HepG2 (cell line): ENCODE results near the gene RPL3. TPM values are rescaled to one million over a fixed set of nuclear protein-coding genes. Genes with fewer than 3 reads are reported as not detected.

ENCODE experiments used
- E2F1 ChIP-seq: sonication (generic); formaldehyde crosslinking; IDR thresholded peaks from 2 replicates; pipeline ENCODE4 v1.5.0; 2020; ENCODE audit warnings: missing genetic modification reagents
- E2F2 ChIP-seq: sonication (generic); formaldehyde crosslinking; IDR thresholded peaks from 2 replicates; pipeline ENCODE4 v1.4.0; 2020; ENCODE audit warnings: missing genetic modification reagents, borderline replicate concordance
- ETV6 ChIP-seq: sonication (generic); formaldehyde crosslinking; conservative IDR thresholded peaks from 2 replicates; pipeline ENCODE4 v1.4.0; 2020; ENCODE audit warnings: missing genetic modification reagents
- HMGA1 ChIP-seq: sonication (generic); formaldehyde crosslinking; conservative IDR thresholded peaks from 2 replicates; pipeline ENCODE4 v1.4.0; 2020; ENCODE audit warnings: missing genetic modification reagents
- KDM4B ChIP-seq: sonication (generic); formaldehyde crosslinking; IDR thresholded peaks from 2 replicates; pipeline ENCODE4 v1.4.0; 2020; ENCODE audit warnings: missing genetic modification reagents
- PATZ1 ChIP-seq: sonication (generic); formaldehyde crosslinking; IDR thresholded peaks from 2 replicates; pipeline ENCODE4 v1.4.0; 2020; ENCODE audit warnings: missing genetic modification reagents
- RBAK ChIP-seq: sonication (generic); formaldehyde crosslinking; IDR thresholded peaks from 2 replicates; pipeline ENCODE4 v1.5.1; 2020; ENCODE audit warnings: mild to moderate bottlenecking, missing genetic modification reagents
- SIX1 ChIP-seq: sonication (generic); formaldehyde crosslinking; IDR thresholded peaks from 2 replicates; pipeline ENCODE4 v1.4.0; 2020; ENCODE audit warnings: missing genetic modification reagents, borderline replicate concordance
- TP53 ChIP-seq: sonication (generic); formaldehyde crosslinking; conservative IDR thresholded peaks from 2 replicates; pipeline ENCODE4 v1.4.0; 2020; ENCODE audit warnings: missing genetic modification reagents
- ZEB1 ChIP-seq: IDR thresholded peaks from 2 replicates; pipeline ENCODE4 v1.6.1; 2012; ENCODE audit warnings: mild to moderate bottlenecking, low read depth, inconsistent platforms; ENCODE audit not compliant: insufficient replicate concordance
- ZKSCAN8 ChIP-seq: IDR thresholded peaks from 2 replicates; pipeline ENCODE4 v1.6.1; 2016; ENCODE audit warnings: borderline replicate concordance, missing genetic modification reagents, missing compliant biosample characterization
- ZMYM3 ChIP-seq: sonication (generic); formaldehyde crosslinking; IDR thresholded peaks from 2 replicates; pipeline ENCODE4 v1.5.1; 2020; ENCODE audit warnings: mild to moderate bottlenecking, missing genetic modification reagents
- ZNF274 ChIP-seq: sonication (generic); formaldehyde crosslinking; IDR thresholded peaks from 2 replicates; pipeline ENCODE4 v1.5.1; 2020; ENCODE audit warnings: mild to moderate bottlenecking, missing genetic modification reagents
- ZNF275 ChIP-seq: sonication (generic); formaldehyde crosslinking; IDR thresholded peaks from 2 replicates; pipeline ENCODE4 v1.8.0; 2022; ENCODE audit warnings: missing genetic modification reagents, mild to moderate bottlenecking, inconsistent platforms, borderline replicate concordance
- ZNF432 ChIP-seq: sonication (generic); formaldehyde crosslinking; IDR thresholded peaks from 2 replicates; pipeline ENCODE4 v1.5.0; 2020; ENCODE audit warnings: missing genetic modification reagents, mild to moderate bottlenecking, borderline replicate concordance
- ZNF460 ChIP-seq: sonication (generic); formaldehyde crosslinking; IDR thresholded peaks from 2 replicates; pipeline ENCODE4 v1.5.1; 2020; ENCODE audit warnings: missing genetic modification reagents, mild to moderate bottlenecking, borderline replicate concordance
- ZNF589 ChIP-seq: sonication (generic); formaldehyde crosslinking; conservative IDR thresholded peaks from 2 replicates; pipeline ENCODE4 v1.8.0; 2022; ENCODE audit warnings: mild to moderate bottlenecking, moderate library complexity, missing genetic modification reagents
- polyA plus RNA-seq, 8 experiments: library from polyadenylated mRNA; depleted of rRNA in 3 of 8; stranded (reverse) in 7 of 8; unstranded in 1 of 8; fragments of >200 nt; fragmentation: Illumina TruSeq in 4 of 8; extraction: Trizol in 4 of 8; gene quantifications; 2 replicates each; pipeline versions ENCODE4 v1.2.1 to v1.2.3, GENCODE V29; 2011 to 2016; ENCODE audit warnings: low read depth in 4 of 8, missing spikeins in 1 of 8, mixed read lengths in 1 of 8; ENCODE audit not compliant: insufficient read depth in 1 of 8
- total RNA-seq, 5 experiments: library from RNA; depleted of rRNA; stranded (reverse); fragments of >200 nt; fragmentation: Illumina TruSeq; extraction: Trizol; gene quantifications; 2 replicates each; pipeline ENCODE4 v1.2.3, GENCODE V29; 2016; ENCODE audit warnings: low read depth in 1 of 5
- TF ChIP-seq, protein P1 (sequence below): sonication (generic); formaldehyde crosslinking; IDR thresholded peaks from 2 replicates; pipeline ENCODE4 v1.9.0; 2022; ENCODE audit warnings: low read depth, missing genetic modification reagents
- TF ChIP-seq, protein P2 (sequence below): sonication (generic); formaldehyde crosslinking; IDR thresholded peaks from 2 replicates; pipeline ENCODE4 v1.5.0; 2020; ENCODE audit warnings: missing genetic modification reagents
- TF ChIP-seq, protein P3 (sequence below): sonication (generic); formaldehyde crosslinking; IDR thresholded peaks from 2 replicates; pipeline ENCODE4 v1.4.0; 2020; ENCODE audit warnings: mild to moderate bottlenecking, low read depth, missing genetic modification reagents

The RPL3 gene
- total and polyA plus RNA-seq, 2 of the 13 experiments (the other 11 are each of a cell fraction or from before 2014, with no cell fraction given) = 1,051 to 3,279 TPM

GRCh38 chr22:39292031-39292462 lies 27.4 kb downstream of the RPL3 start (continued):
- TF ChIP-seq, protein P1, sequence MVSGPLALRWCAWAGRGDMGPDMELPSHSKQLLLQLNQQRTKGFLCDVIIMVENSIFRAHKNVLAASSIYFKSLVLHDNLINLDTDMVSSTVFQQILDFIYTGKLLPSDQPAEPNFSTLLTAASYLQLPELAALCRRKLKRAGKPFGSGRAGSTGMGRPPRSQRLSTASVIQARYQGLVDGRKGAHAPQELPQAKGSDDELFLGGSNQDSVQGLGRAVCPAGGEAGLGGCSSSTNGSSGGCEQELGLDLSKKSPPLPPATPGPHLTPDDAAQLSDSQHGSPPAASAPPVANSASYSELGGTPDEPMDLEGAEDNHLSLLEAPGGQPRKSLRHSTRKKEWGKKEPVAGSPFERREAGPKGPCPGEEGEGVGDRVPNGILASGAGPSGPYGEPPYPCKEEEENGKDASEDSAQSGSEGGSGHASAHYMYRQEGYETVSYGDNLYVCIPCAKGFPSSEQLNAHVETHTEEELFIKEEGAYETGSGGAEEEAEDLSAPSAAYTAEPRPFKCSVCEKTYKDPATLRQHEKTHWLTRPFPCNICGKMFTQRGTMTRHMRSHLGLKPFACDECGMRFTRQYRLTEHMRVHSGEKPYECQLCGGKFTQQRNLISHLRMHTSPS (CRISPR knock-in tag) = peak; percentile 90
- TF ChIP-seq, protein P2, sequence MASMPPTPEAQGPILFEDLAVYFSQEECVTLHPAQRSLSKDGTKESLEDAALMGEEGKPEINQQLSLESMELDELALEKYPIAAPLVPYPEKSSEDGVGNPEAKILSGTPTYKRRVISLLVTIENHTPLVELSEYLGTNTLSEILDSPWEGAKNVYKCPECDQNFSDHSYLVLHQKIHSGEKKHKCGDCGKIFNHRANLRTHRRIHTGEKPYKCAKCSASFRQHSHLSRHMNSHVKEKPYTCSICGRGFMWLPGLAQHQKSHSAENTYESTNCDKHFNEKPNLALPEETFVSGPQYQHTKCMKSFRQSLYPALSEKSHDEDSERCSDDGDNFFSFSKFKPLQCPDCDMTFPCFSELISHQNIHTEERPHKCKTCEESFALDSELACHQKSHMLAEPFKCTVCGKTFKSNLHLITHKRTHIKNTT (CRISPR knock-in tag) = no peak
- TF ChIP-seq KDM4B (no peak), ETV6 (CRISPR knock-in tag) (no peak), RBAK (CRISPR knock-in tag) (no peak), SIX1 (CRISPR knock-in tag) (no peak), TP53 (no peak), ZNF274 (CRISPR knock-in tag) (no peak), ZNF432 (no peak), ZMYM3 (CRISPR knock-in tag) (no peak), E2F2 (no peak), ZEB1 (no peak), ZNF460 (no peak), PATZ1 (CRISPR knock-in tag) (peak; percentile 37; the same call in 1 of the 2 replicates), HMGA1 (CRISPR knock-in tag) (no peak), ZNF275 (CRISPR knock-in tag) (no peak), ZNF589 (CRISPR knock-in tag) (no peak), E2F1 (CRISPR knock-in tag) (no peak), ZKSCAN8 (CRISPR knock-in tag) (0 out of 2 replicates have a peak, but pooled peaks have one; percentile 3)
- TF ChIP-seq, protein P3, sequence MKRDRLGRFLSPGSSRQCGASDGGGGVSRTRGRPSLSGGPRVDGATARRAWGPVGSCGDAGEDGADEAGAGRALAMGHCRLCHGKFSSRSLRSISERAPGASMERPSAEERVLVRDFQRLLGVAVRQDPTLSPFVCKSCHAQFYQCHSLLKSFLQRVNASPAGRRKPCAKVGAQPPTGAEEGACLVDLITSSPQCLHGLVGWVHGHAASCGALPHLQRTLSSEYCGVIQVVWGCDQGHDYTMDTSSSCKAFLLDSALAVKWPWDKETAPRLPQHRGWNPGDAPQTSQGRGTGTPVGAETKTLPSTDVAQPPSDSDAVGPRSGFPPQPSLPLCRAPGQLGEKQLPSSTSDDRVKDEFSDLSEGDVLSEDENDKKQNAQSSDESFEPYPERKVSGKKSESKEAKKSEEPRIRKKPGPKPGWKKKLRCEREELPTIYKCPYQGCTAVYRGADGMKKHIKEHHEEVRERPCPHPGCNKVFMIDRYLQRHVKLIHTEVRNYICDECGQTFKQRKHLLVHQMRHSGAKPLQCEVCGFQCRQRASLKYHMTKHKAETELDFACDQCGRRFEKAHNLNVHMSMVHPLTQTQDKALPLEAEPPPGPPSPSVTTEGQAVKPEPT (CRISPR knock-in tag) = no peak
